GM12872 (cell line): ENCODE data around the gene ANO8.

Experiments used
- TF ChIP-seq, protein P1 (sequence below): IDR thresholded peaks from 3 replicates; pipeline ENCODE4 v1.5.1; 2011; ENCODE audit warnings: low read depth, mild to moderate bottlenecking, low read length, moderate library complexity; ENCODE audit not compliant: insufficient read depth

ANO8 gene

DNA sequence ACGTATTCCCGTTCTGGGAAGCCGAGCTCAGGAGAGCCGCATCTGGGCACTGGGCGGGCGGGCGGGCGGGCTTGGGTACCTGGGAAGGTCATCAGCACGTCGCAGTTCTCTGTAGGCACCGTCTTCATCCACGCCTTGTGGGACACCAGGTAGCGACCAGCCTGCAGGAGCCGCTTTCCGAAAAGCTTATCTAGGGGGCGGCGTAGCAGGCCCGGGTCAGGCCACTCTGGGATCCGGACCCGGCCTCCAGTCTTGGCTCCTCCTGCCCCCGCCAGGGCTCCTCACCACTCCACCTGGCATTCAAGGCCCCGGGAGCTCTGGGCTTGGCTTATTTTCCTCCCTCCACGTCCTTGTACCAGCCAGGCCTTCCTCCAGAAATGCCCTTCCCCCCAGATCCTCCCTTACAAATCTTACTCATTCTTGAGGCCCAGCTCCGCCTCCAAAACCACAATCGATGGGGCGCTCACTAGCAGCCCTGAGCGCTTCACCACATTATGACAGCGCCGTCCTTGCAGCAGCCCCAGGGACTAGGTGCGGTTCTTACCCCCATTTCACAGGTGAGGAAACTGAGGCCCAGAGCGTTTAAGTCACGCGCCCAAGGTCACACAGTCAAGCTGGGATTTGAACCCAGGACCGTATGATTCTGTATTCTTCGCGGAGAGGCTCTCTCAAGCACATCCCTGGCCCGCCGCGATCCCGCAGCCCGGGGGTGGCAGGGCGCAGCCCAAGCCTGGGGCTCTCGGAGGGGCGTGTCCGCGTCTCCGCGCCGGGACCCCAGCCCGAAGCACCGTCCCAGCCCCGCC is 843 bp downstream of the ANO8 start:
- TF ChIP-seq, protein P1, sequence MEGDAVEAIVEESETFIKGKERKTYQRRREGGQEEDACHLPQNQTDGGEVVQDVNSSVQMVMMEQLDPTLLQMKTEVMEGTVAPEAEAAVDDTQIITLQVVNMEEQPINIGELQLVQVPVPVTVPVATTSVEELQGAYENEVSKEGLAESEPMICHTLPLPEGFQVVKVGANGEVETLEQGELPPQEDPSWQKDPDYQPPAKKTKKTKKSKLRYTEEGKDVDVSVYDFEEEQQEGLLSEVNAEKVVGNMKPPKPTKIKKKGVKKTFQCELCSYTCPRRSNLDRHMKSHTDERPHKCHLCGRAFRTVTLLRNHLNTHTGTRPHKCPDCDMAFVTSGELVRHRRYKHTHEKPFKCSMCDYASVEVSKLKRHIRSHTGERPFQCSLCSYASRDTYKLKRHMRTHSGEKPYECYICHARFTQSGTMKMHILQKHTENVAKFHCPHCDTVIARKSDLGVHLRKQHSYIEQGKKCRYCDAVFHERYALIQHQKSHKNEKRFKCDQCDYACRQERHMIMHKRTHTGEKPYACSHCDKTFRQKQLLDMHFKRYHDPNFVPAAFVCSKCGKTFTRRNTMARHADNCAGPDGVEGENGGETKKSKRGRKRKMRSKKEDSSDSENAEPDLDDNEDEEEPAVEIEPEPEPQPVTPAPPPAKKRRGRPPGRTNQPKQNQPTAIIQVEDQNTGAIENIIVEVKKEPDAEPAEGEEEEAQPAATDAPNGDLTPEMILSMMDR: no peak

DNA sequence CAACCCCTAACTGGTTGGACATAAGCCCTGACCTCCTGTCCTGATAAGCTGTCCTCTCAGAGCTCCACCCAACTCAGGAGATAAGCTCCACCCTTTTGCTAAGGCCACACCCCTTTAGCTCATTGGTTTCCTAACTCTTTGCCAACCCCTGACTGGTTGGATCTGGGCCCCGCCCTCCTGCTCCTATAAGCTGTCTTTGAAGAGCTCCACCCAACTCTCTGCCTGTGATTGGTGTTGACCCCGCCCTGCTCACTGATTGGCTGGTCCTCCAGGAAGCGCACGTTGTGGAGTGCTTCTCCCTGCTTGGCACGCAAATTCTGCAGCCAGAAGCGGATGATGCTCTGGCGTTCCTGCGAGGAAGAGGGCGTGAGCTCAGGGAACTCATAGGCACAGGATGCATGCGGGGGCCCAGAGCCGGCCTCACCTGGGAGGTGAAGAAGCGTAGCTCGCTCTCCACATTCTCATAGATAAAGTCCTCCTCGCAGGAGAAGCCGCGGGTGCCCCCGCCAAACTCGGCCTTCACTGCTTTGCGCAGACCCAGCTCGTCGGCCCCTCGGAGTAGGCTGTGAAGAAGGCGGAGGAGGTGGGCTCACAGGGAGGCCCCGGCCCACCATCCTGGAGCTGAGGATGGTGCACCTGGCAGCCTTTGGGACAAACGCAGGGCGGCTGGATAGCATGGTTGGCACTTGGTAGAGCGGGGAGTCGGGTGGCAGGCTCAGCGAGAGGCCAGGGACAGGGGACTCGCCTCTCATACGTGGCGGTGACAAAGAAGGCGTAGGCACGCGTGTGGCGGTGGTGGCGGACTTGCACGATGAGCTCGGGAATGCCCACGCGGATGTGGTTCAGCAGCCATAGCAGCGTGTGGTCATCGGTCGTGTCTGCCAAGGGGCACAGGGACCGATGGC is 1.7 kb downstream of the ANO8 start:
- TF ChIP-seq, protein P1: no peak

DNA sequence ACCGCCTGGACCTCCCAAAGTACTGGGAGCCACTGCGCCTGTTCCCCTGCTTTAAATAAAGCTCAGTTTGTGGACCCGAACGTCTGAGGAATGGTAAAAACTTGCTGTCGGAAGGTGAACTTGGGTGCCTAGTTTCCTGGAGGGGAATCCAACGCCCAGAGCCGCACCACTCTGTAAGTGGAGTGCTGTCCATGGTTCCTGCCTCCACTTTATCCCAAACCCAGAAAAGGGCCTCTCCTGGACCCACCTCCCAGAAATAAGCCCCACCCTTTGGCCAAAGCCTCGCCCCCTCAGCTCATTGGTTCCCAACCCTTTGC is 2.3 kb downstream of the ANO8 start:
- TF ChIP-seq, protein P1: no peak

DNA sequence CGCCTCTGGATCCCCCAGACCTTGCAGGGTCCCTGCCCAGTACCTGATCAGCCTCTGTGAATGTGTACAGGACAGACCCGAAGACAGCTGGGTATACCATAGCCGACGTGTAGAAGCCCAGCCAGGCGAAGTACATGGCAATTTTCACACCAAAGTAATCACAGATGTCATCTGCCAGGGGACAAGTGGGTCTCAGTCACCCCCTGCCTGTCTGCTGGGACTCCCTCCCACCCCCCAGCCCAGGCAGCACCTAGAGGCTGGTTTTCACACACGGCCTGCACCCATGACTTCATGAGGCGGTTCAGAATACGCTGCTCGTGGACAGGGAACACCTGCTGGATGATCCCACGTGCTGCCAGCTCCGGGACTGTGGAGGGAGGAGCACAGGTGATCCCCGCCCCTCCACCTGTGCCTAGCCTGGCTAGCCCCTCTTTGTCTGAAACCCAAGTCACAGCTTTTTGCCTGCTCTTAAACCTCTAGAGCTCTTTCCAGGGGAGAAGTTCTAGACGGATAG is 3.6 kb downstream of the ANO8 start:
- TF ChIP-seq, protein P1: no peak

DNA sequence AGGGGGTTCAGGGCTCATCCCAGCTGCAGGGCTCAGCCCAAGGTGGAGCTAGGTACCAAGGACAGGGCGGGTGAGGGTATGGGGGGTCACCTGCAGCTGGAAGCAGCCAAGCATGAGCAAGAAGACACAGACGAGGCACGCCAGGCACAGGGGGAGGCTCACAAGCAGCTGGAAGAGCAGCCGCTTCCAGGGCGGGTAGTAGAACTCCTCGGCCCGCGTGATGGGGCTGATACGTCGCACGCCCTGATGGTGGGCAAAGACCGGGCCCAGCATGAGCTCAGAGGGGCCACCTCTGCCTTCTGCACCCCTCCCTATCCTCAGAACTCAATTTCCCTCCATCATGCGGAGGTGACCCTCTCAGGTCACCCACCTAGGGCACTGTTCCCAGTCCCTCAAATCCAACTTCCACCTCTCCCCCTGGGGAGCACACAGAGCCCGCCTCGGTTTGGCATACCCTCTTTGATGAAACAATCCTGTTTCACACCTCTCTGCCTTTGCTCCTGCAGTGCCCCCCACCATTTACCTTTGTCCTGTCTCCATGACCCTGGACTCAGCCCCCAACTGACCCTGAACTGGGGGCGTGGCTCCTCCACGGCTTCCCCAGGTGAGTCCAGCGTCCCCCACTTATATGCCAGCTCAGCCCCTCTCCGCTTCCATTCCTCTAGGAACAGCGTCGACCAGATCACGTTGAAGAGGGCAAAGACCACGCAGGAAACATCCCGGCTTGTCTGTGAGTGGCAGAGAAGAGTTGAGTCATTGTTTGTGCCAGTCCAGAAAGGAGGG is 4.2 kb downstream of the ANO8 start:
- TF ChIP-seq, protein P1: no peak

DNA sequence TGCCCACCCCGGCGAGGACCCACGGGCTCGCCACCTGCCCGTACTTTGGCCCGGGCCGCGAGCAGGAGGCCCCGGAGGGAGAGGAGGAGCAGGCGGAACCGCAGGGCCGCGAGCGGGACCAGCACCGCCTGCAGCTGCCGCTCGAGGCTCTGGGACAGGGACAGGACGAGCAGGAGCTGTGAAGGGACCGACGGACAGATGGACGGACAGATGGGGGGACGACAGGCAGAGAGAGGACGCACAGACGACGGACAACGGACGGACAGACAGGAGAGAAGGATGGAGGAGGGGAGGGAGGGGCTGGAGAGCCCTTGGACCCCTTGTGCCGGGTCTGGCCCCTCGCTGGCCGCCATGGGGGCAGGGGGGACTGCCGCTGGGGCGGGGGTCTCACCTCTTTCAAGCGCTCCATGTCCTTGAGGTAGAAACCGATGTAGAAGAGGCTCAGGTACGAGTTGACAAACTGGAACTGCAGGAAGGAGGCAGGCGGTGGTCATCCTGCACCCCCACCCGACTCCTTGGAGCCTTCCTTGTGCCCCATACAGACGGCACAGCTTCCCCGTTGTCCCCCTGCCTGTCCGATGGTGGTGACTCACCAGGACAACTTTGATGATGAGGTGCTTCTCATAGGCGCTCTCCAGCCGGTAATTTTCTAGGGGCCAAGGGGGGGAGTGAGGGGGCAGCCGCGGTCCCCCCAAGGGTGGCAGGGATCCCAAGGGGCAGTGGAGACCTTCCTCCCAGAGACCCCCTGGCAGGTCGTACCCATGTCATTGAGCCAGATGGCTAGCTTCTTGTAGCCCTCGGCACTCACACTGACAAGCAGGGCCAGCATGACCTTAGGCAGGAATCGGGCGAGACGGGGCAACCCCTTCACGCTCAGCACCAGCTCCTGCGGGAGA is 5.0 kb downstream of the ANO8 start:
- TF ChIP-seq, protein P1: no peak
